K562 (cell line): ENCODE data around the gene ERAL1. TPM values are rescaled to one million over a fixed set of nuclear protein-coding genes. Genes with fewer than 3 reads are reported as not detected.

Experiments
- ASH1L ChIP-seq: fragments of 450-650 bp; IDR thresholded peaks from 2 replicates; pipeline ENCODE4 v1.6.1; 2018; ENCODE audit warnings: borderline replicate concordance, mild to moderate bottlenecking, low read depth; ENCODE audit not compliant: partially characterized antibody
- CCAR2 ChIP-seq: fragments of 200-400 bp; formaldehyde crosslinking; IDR thresholded peaks from 2 replicates; pipeline ENCODE4 v1.6.1; 2017; ENCODE audit warnings: mild to moderate bottlenecking, low read depth, low read length
- E2F8 ChIP-seq: fragments of 450-650 bp; IDR thresholded peaks from 2 replicates; pipeline ENCODE4 v1.7.1; 2018; ENCODE audit warnings: mild to moderate bottlenecking, low read depth; ENCODE audit not compliant: partially characterized antibody
- ESRRA ChIP-seq: fragments of 450-650 bp; IDR thresholded peaks from 2 replicates; pipeline ENCODE4 v1.6.1; 2014; ENCODE audit warnings: low read depth, mild to moderate bottlenecking, moderate library complexity, borderline replicate concordance
- ETV5 ChIP-seq: sonication (generic); formaldehyde crosslinking; IDR thresholded peaks from 2 replicates; pipeline ENCODE4 v1.4.0; 2020; ENCODE audit warnings: low read depth, mild to moderate bottlenecking, missing genetic modification reagents
- FOXA3 ChIP-seq, 2 experiments: fragments of 450-650 bp in 1 of 2; sonication (generic) in 1 of 2; formaldehyde crosslinking; IDR thresholded peaks in 1 of 2; conservative IDR thresholded peaks in 1 of 2; 2 replicates each; pipeline versions ENCODE4 v1.4.0 to v1.8.0; 2020 to 2022; ENCODE audit warnings: mild to moderate bottlenecking in 2 of 2, missing genetic modification reagents in 1 of 2
- JUND ChIP-seq, 2 experiments: IDR thresholded peaks; 2 replicates in 1 of 2; 3 replicates in 1 of 2; pipeline ENCODE4 v1.6.1; 2011; ENCODE audit warnings: borderline replicate concordance in 2 of 2, low read depth in 2 of 2, low read length in 2 of 2, improper control_type of control experiment in 1 of 2, missing biosample characterization in 1 of 2, missing genetic modification characterization in 1 of 2, missing genetic modification reagents in 1 of 2
- KLF1 ChIP-seq: fragments of 450-650 bp; IDR thresholded peaks from 2 replicates; pipeline ENCODE4 v1.6.1; 2016; ENCODE audit warnings: missing genetic modification characterization, missing compliant biosample characterization
- LARP7 ChIP-seq: fragments of 450-650 bp; IDR thresholded peaks from 2 replicates; pipeline ENCODE4 v1.6.1; 2016
- MCM2 ChIP-seq: fragments of 450-650 bp; IDR thresholded peaks from 2 replicates; pipeline ENCODE4 v1.6.1; 2017; ENCODE audit warnings: low read depth, mild to moderate bottlenecking
- NELFE ChIP-seq: IDR thresholded peaks from 2 replicates; pipeline ENCODE4 v1.6.1; 2011; ENCODE audit warnings: mild to moderate bottlenecking; ENCODE audit not compliant: insufficient read depth, insufficient read length
- PHF21A ChIP-seq: fragments of 450-650 bp; IDR thresholded peaks from 2 replicates; pipeline ENCODE4 v1.6.1; 2017; ENCODE audit warnings: low read depth, borderline replicate concordance
- PML ChIP-seq: IDR thresholded peaks from 2 replicates; pipeline ENCODE4 v1.6.1; 2012; ENCODE audit warnings: low read length, inconsistent platforms
- SIX5 ChIP-seq, 2 experiments: IDR thresholded peaks; 2 replicates each; pipeline ENCODE4 v1.6.1; 2011; ENCODE audit warnings: low read length in 2 of 2, borderline replicate concordance in 1 of 2, low read depth in 1 of 2, mild to moderate bottlenecking in 1 of 2, moderate library complexity in 1 of 2; ENCODE audit not compliant: insufficient read depth in 1 of 2
- SMARCA4 ChIP-seq: fragments of 450-650 bp; IDR thresholded peaks from 2 replicates; pipeline ENCODE4 v1.6.1; 2016
- SMARCA5 ChIP-seq: fragments of 450-650 bp; IDR thresholded peaks from 2 replicates; pipeline ENCODE4 v1.6.1; 2016
- SMARCB1 ChIP-seq: IDR thresholded peaks from 2 replicates; pipeline ENCODE4 v1.6.1; 2011; ENCODE audit warnings: improper control_type of control experiment, low read depth; ENCODE audit not compliant: insufficient read length
- SREBF1 ChIP-seq: fragments of 150-350 bp; IDR thresholded peaks from 2 replicates; pipeline ENCODE4 v1.6.1; 2014; ENCODE audit warnings: antibody characterized with exemption, low read depth, low read length, borderline replicate concordance
- SRSF9 ChIP-seq: fragments of 200-400 bp; formaldehyde crosslinking; IDR thresholded peaks from 2 replicates; pipeline ENCODE4 v1.6.1; 2017; ENCODE audit warnings: low read depth, low read length, borderline replicate concordance
- STAG1 ChIP-seq: sonication (generic); formaldehyde crosslinking; IDR thresholded peaks from 2 replicates; pipeline ENCODE4 v1.5.0; 2020; ENCODE audit warnings: missing genetic modification reagents, borderline replicate concordance
- TBL1XR1 ChIP-seq, 2 experiments: IDR thresholded peaks; 2 replicates each; pipeline ENCODE4 v1.6.1; 2012; ENCODE audit warnings: improper control_type of control experiment in 2 of 2, low read length in 2 of 2, mild to moderate bottlenecking in 1 of 2
- ZFP30 ChIP-seq: fragments of 250-450 bp; sonication (Bioruptor Pico); IDR thresholded peaks from 2 replicates; pipeline ENCODE4 v1.8.0; 2022; ENCODE audit warnings: moderate library complexity, mild to moderate bottlenecking, inconsistent platforms, borderline replicate concordance
- ZNF184 ChIP-seq: sonication (generic); formaldehyde crosslinking; IDR thresholded peaks from 2 replicates; pipeline ENCODE4 v1.5.0; 2020; ENCODE audit warnings: missing genetic modification reagents
- ZNF282 ChIP-seq: sonication (generic); formaldehyde crosslinking; IDR thresholded peaks from 2 replicates; pipeline ENCODE4 v1.8.1; 2023; ENCODE audit warnings: missing genetic modification reagents
- ZNF384 ChIP-seq: IDR thresholded peaks from 2 replicates; pipeline ENCODE4 v1.6.1; 2012; ENCODE audit warnings: low read depth, low read length, improper control_type of control experiment
- ZNF431 ChIP-seq: sonication (generic); formaldehyde crosslinking; IDR thresholded peaks from 2 replicates; pipeline ENCODE4 v1.8.0; 2022; ENCODE audit warnings: mild to moderate bottlenecking, missing genetic modification reagents
- ZNF644 ChIP-seq: fragments of 200-800 bp; sonication (Bioruptor generic); IDR thresholded peaks from 2 replicates; pipeline ENCODE4 v1.6.1; 2016; ENCODE audit warnings: low read depth, missing genetic modification characterization, missing compliant biosample characterization
- polyA plus RNA-seq, 8 experiments: library from polyadenylated mRNA; depleted of rRNA in 4 of 8; stranded (reverse) in 5 of 8; unstranded in 3 of 8; fragments of >200 nt; fragmentation: Nextera tagmentation in 2 of 8; fragmentation: Illumina TruSeq in 1 of 8; extraction: Ambion mirVana in 2 of 8; extraction: Trizol in 1 of 8; gene quantifications; 2 replicates each; pipeline versions ENCODE4 v1.2.1 to v1.2.3, GENCODE V29; 2011 to 2014; ENCODE audit warnings: inconsistent platforms in 1 of 8, missing spikeins in 1 of 8
- total RNA-seq, 7 experiments: library from RNA; depleted of rRNA in 6 of 7; stranded (reverse); fragments of >200 nt in 6 of 7; fragmentation: Illumina TruSeq in 2 of 7; extraction: Trizol in 2 of 7; gene quantifications; 2 replicates each; pipeline versions ENCODE4 v1.2.1 to v1.2.3, GENCODE V29; 2011 to 2021; ENCODE audit warnings: low replicate concordance in 1 of 7
- TF ChIP-seq, protein P1 (sequence below): fragments of 450-650 bp; conservative IDR thresholded peaks from 2 replicates; pipeline ENCODE4 v1.6.1; 2016; ENCODE audit warnings: missing genetic modification characterization, low read depth, mild to moderate bottlenecking, control low read depth, missing compliant biosample characterization

ERAL1 gene
- total and polyA plus RNA-seq, 9 of the 15 experiments (the other 6 are each of a cell fraction or from before 2014, with no cell fraction given): 37.5 to 351 (median 106) TPM

DNA sequence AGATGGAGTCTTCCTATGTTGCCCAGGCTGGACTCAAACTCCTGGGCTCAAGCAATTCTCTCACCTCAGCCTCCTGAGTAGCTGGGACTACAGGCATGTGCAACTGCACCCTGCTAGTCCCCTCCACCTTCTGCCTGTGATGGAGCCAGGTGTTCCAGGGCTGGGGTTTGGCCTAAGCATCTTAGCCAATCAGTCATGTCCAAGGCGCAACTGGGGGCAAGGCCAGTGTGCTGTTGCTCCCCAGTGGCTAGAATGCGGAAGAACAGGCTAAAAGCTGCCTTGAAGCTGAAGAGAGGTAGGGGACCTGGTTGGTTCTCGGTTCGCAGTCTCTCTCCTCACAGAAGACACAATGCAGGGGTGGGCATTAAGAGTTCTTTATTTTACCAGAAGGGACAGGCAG is 24.2 kb downstream of the ERAL1 start (continued):
- no peak for TF ChIP-seq SMARCB1
- no peak for TF ChIP-seq SMARCA5
- no peak for TF ChIP-seq ZNF184
- no peak for TF ChIP-seq MCM2
- TF ChIP-seq, protein P1, sequence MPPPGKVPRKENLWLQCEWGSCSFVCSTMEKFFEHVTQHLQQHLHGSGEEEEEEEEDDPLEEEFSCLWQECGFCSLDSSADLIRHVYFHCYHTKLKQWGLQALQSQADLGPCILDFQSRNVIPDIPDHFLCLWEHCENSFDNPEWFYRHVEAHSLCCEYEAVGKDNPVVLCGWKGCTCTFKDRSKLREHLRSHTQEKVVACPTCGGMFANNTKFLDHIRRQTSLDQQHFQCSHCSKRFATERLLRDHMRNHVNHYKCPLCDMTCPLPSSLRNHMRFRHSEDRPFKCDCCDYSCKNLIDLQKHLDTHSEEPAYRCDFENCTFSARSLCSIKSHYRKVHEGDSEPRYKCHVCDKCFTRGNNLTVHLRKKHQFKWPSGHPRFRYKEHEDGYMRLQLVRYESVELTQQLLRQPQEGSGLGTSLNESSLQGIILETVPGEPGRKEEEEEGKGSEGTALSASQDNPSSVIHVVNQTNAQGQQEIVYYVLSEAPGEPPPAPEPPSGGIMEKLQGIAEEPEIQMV (tag): no peak
- no peak for TF ChIP-seq ASH1L
- no peak for TF ChIP-seq ESRRA
- no peak for TF ChIP-seq SREBF1
- TF ChIP-seq SMARCA4: no peak
- no peak for TF ChIP-seq ZNF282 (CRISPR knock-in tag)
- TF ChIP-seq JUND (IDR thresholded peaks at IDR 0.05; ENCODE audit: borderline replicate concordance, low read depth, low read length): no peak
- no peak; the same call in 2 of the 3 replicates for TF ChIP-seq JUND (tag; IDR thresholded peaks at IDR 0.05; ENCODE audit: borderline replicate concordance, low read depth, low read length)
- TF ChIP-seq ZNF431 (CRISPR knock-in tag): no peak
- TF ChIP-seq ETV5: no peak
- TF ChIP-seq PHF21A: no peak
- TF ChIP-seq ZNF384: peak; percentile 62
- no peak for TF ChIP-seq FOXA3 (CRISPR knock-in tag; conservative IDR thresholded peaks at IDR 0.05 in 1 of 2, IDR thresholded peaks at IDR 0.05 in 1 of 2)
- TF ChIP-seq NELFE: no peak
- TF ChIP-seq SIX5 (IDR thresholded peaks at IDR 0.05; ENCODE audit: borderline replicate concordance in 1 of 2, insufficient read depth in 1 of 2, low read depth in 1 of 2, low read length in 2 of 2): no peak
- TF ChIP-seq STAG1 (CRISPR knock-in tag): peak; percentile 42; the same call in 1 of the 2 replicates
- no peak for TF ChIP-seq LARP7
- TF ChIP-seq E2F8: no peak
- TF ChIP-seq TBL1XR1 (IDR thresholded peaks at IDR 0.05; ENCODE audit: low read length in 2 of 2): 0 out of 4 replicates have a peak, but pooled peaks of 1 of the 2 experiments have one; percentile 19
- TF ChIP-seq PML: no peak
- TF ChIP-seq CCAR2: no peak
- TF ChIP-seq KLF1: no peak
- TF ChIP-seq ZNF644 (tag): no peak
- TF ChIP-seq SRSF9: no peak
- TF ChIP-seq ZFP30 (CRISPR knock-in tag): no peak
